Lung (tissue), 12 donors: ENCODE data around the gene TAAR1. TPM values are rescaled to one million over a fixed set of nuclear protein-coding genes. Genes with fewer than 3 reads are reported as not detected.

Experiments used
- ATAC-seq: fragments of 200-7000 bp; cut with Tn5 transposase; one replicate; pipeline ENCODE4 v1.9.1; 2020; ENCODE audit warnings: moderate number of reproducible peaks; ENCODE audit not compliant: insufficient read depth, low FRiP score
- DNase-seq, 3 donors: peaks; one replicate each; pipeline ENCODE4 v3.0.0-alpha.2; 2013 to 2017
- H3K27ac ChIP-seq, 2 donors: one replicate each; pipeline ENCODE4 v1.5.1; 2013; ENCODE audit warnings: mild to moderate bottlenecking in 2 of 2, moderate library complexity in 2 of 2, control low read depth in 1 of 2, inconsistent platforms in 1 of 2, low read depth in 1 of 2, low read length in 1 of 2
- H3K27me3 ChIP-seq, 3 donors: one replicate each; pipeline ENCODE4 v1.5.1; 2013; ENCODE audit warnings: low read length in 2 of 3; ENCODE audit not compliant: control insufficient read depth in 3 of 3, insufficient read depth in 3 of 3
- H3K36me3 ChIP-seq, 4 donors: one replicate each; pipeline ENCODE4 v1.5.1; 2013; ENCODE audit warnings: low read length in 4 of 4, mild to moderate bottlenecking in 1 of 4, moderate library complexity in 1 of 4; ENCODE audit not compliant: control insufficient read depth in 4 of 4, insufficient read depth in 4 of 4
- H3K4me1 ChIP-seq, 5 donors: one replicate each; pipeline ENCODE4 v1.5.1; 2013; ENCODE audit warnings: low read length in 5 of 5, mild to moderate bottlenecking in 2 of 5, moderate library complexity in 1 of 5; ENCODE audit not compliant: control insufficient read depth in 5 of 5, insufficient read depth in 5 of 5
- H3K4me3 ChIP-seq: one replicate; pipeline ENCODE4 v1.5.1; 2013; ENCODE audit warnings: mild to moderate bottlenecking, control low read depth, moderate library complexity
- H3K9ac ChIP-seq, 2 donors: one replicate each; pipeline ENCODE4 v1.5.1; 2013; ENCODE audit warnings: low read length in 2 of 2, control low read depth in 1 of 2; ENCODE audit not compliant: insufficient read depth in 1 of 2
- H3K9me3 ChIP-seq, 4 donors: one replicate each; pipeline ENCODE4 v1.5.1; 2013; ENCODE audit warnings: low read length in 3 of 4, mild to moderate bottlenecking in 1 of 4, moderate library complexity in 1 of 4; ENCODE audit not compliant: control insufficient read depth in 4 of 4, insufficient read depth in 3 of 4
- WGBS, 2 donors: extraction: QIAGEN DNeasy Blood & Tissue Kit; methylation state at CpG; one replicate each; pipeline ENCODE4 v1.1.7; 2013; 5-methylcytosine and 5-hydroxymethylcytosine counted together
- polyA plus RNA-seq, 2 donors: library from polyadenylated mRNA; stranded (reverse); fragments of 200-250 nt; gene quantifications; one replicate each; pipeline ENCODE4 v1.2.1, GENCODE V29; 2013
- total RNA-seq, 2 donors: library from RNA; depleted of rRNA in 1 of 2; stranded (reverse); fragments of >200 nt in 1 of 2; gene quantifications; one replicate each; pipeline ENCODE4 v1.2.1, GENCODE V29; 2014 to 2021
- TF ChIP-seq, protein P1 (sequence below): IDR thresholded peaks from 2 replicates; pipeline ENCODE4 v1.5.1; 2012; ENCODE audit warnings: mild to moderate bottlenecking; ENCODE audit errors: control extremely low read depth, extremely low read depth
- donor health status: control.
- donor health status: control.
- donor health status: Bipolar disorder and iron deficiency.
- donor health status: healthy.
- donor health status: DM: yes; HTN: yes; CAD: no.

The TAAR1 gene
- total and polyA plus RNA-seq, 4 donors: 0.06 TPM; not detected in 3

DNA sequence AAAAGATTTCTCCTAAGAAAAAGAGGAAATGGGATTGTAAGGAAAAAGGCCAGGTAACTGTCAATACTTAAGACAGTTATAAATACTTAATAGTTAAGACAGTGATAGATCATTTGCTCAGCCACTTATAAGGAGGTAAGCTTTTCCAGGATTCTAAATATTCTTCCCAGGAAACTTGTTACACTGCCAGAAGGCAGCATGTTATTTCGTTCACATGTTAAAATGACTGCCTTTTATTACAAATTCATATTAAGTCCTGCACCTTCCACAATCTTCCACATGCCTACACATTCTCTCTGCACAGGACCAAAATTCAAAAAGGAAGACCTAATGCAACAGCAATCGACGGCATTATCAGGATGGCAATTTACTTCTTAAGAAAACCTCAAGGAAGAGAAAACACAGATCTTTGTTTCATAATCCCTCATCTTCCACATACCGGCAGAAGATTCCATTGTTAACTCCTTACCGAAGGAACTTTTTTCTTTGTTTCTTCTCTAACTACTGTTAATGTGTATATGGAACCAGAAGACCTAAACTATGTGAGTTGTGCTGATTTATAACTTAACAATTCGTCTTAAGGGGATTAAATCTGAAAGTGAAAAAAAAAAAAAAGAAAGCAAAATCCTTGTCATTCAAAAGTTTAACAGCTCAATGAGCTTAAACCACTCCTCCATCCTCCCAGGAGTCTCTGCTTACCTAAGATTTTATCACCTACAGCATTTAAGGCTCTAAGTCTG is 35.7 kb downstream of the TAAR1 start:
- Histone ChIP-seq H3K9me3 (peaks cover 0 to 2% (median 0%) of the 10 kb centered on the region in 4 donors), H3K27ac (no peak overlapping the region), H3K4me3 (no peak overlapping the region), H3K36me3 (no peaks in the 10 kb centered on the region), H3K4me1 (no peaks in the 10 kb centered on the region), H3K27me3 (no peaks in the 10 kb centered on the region), H3K9ac (no peak overlapping the region)
- DNase-seq: no peak
- WGBS, 2 donors: 76 to 84% methylated on average over 6 of the region's 6 CpGs
- TF ChIP-seq, protein P1, sequence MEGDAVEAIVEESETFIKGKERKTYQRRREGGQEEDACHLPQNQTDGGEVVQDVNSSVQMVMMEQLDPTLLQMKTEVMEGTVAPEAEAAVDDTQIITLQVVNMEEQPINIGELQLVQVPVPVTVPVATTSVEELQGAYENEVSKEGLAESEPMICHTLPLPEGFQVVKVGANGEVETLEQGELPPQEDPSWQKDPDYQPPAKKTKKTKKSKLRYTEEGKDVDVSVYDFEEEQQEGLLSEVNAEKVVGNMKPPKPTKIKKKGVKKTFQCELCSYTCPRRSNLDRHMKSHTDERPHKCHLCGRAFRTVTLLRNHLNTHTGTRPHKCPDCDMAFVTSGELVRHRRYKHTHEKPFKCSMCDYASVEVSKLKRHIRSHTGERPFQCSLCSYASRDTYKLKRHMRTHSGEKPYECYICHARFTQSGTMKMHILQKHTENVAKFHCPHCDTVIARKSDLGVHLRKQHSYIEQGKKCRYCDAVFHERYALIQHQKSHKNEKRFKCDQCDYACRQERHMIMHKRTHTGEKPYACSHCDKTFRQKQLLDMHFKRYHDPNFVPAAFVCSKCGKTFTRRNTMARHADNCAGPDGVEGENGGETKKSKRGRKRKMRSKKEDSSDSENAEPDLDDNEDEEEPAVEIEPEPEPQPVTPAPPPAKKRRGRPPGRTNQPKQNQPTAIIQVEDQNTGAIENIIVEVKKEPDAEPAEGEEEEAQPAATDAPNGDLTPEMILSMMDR: no peak
- no peak for ATAC-seq

DNA sequence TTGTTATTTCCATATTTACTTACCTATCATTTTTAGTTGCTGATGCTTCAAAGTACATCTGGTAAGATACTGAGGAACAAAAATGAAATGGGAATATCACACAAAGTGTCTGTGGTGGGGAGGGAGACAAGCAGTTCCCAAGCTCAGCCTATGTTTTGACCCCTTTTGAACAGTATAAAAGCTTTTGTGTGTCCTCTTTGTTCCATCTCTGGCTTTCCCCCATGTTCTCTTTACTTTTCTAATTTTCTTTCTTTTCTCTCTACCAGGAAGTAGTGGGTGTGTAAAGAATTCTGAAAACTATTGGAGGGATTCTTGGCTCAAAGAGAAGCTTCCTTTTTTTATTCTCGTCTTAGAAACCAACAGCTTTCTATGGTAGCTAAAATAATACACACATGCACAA is 42.3 kb downstream of the TAAR1 start:
- TF ChIP-seq, protein P1: no peak
- Histone ChIP-seq H3K4me3 (no peak overlapping the region), H3K4me1 (no peaks in the 10 kb centered on the region), H3K27ac (no peak overlapping the region), H3K9ac (no peak overlapping the region), H3K9me3 (no peaks in the 10 kb centered on the region), H3K27me3 (no peaks in the 10 kb centered on the region), H3K36me3 (no peaks in the 10 kb centered on the region)
- no peak for DNase-seq
- 41% methylated on average over 1 of the region's 1 CpG for WGBS, 2 donors
- ATAC-seq: no peak

DNA sequence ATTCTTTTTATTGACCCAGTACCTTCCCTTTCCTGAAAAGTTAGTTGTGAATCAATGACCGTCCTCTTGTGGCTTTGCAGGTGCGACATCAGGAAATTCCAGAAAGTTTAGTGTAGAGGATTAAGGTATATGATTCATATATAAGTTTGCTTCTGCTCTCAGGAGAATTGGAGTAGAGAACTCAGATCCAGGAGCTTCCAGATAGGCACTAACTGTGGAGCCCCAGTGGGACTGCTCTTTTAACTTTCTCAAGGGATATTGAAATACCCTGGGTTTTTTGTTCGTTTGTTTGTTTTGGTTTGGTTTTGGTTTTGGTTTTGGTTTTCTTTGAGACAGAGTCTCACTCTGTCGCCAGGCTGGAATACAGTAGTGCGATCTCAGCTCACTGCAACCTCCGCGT is 44.4 kb downstream of the TAAR1 start:
- Histone ChIP-seq H3K9ac (no peak overlapping the region), H3K9me3 (no peaks in the 10 kb centered on the region), H3K36me3 (no peaks in the 10 kb centered on the region), H3K4me3 (no peak overlapping the region), H3K27ac (no peak overlapping the region), H3K4me1 (no peaks in the 10 kb centered on the region), H3K27me3 (no peaks in the 10 kb centered on the region)
- ATAC-seq (no peak), DNase-seq (no peak)
- TF ChIP-seq, protein P1: no peak
- 84 to 89% methylated on average over 6 to 7 of the region's 7 CpGs for WGBS, 2 donors
